GM18909 (cell line): ENCODE measurements around the gene USP49.

Source experiments
- ATAC-seq: cut with Tn5 transposase; IDR thresholded peaks from one replicate; pipeline ENCODE4 v1.9.1; 2021; ENCODE audit warnings: mild to moderate bottlenecking; ENCODE audit not compliant: unreplicated experiment, poor library complexity

The USP49 gene

GRCh38 chr6:41878246-41878645 lies 16.9 kb downstream of the USP49 start:
- no peak for ATAC-seq

- ATAC-seq, result no peak
These were observed 18.0 kb downstream of the USP49 start for GRCh38 chr6:41877051-41877680.

GRCh38 chr6:41874741-41875140 lies 20.4 kb downstream of the USP49 start:
- ATAC-seq, result no peak

- ATAC-seq, result no peak
These were observed 23.0 kb downstream of the USP49 start for GRCh38 chr6:41872147-41872546.

- no peak for ATAC-seq
These were observed 23.5 kb downstream of the USP49 start for GRCh38 chr6:41871691-41872090.

- ATAC-seq, result no peak
These were observed 35.8 kb downstream of the USP49 start for GRCh38 chr6:41859356-41859755.

GRCh38 chr6:41858703-41859102 lies 36.5 kb downstream of the USP49 start:
- no peak for ATAC-seq

- no peak for ATAC-seq
These were observed 44.3 kb downstream of the USP49 start for GRCh38 chr6:41850861-41851260.

- ATAC-seq, result peak; percentile 46
These were observed 48.4 kb downstream of the USP49 start for GRCh38 chr6:41846666-41847237.

- ATAC-seq, result no peak
These were observed 52.0 kb downstream of the USP49 start for GRCh38 chr6:41843178-41843577.

- no peak for ATAC-seq
These were observed 54.8 kb downstream of the USP49 start for GRCh38 chr6:41840326-41840725.

- no peak for ATAC-seq
These were observed 58.5 kb downstream of the USP49 start for GRCh38 chr6:41836660-41837052.

- ATAC-seq, result no peak
These were observed 59.0 kb downstream of the USP49 start for GRCh38 chr6:41836022-41836659.

GRCh38 chr6:41832263-41832662 lies 62.9 kb downstream of the USP49 start:
- ATAC-seq, result no peak

- no peak for ATAC-seq
These were observed 68.7 kb downstream of the USP49 start for GRCh38 chr6:41826343-41827022.

GRCh38 chr6:41824571-41825569 lies 70.3 kb downstream of the USP49 start:
- ATAC-seq, result no peak

GRCh38 chr6:41823178-41823577 lies 72.0 kb downstream of the USP49 start:
- ATAC-seq, result no peak

GRCh38 chr6:41822021-41822420 lies 73.2 kb downstream of the USP49 start:
- ATAC-seq, result no peak

GRCh38 chr6:41821266-41821665 lies 73.9 kb downstream of the USP49 start:
- ATAC-seq, result no peak
